HCT116 (cell line): ENCODE data around the gene SPEM1. TPM values are rescaled to one million over a fixed set of nuclear protein-coding genes. Genes with fewer than 3 reads are reported as not detected.
A peak's percentile ranks its signal among the peaks of the same experiment; 100 is the strongest.

Experiments
- ATAC-seq: fragments of 200-7000 bp; cut with Tn5 transposase; 2 replicates; pipeline ENCODE4 v1.9.1; 2020; ENCODE audit warnings: mild to moderate bottlenecking, moderate library complexity
- BruUV-seq: library from RNA; stranded (reverse); fragments of 400-500 nt; replicated peaks from 2 replicates; lab custom pipeline; 2021; lab: Mats Ljungman, UMichigan
- CTCF ChIA-PET: fragments of 300-600 bp; sonication (Branson Sonifier 250); formaldehyde crosslinking; loops from one replicate; lab custom pipeline; 2021; ENCODE audit warnings: antibody characterized with exemption; lab: Charles Lee
- POLR2A ChIA-PET: fragments of 300-600, 350-600 bp; sonication (Branson Sonifier 250); formaldehyde crosslinking; loops from one replicate; lab custom pipeline; 2021; ENCODE audit warnings: antibody characterized with exemption; lab: Charles Lee
- RAD21 ChIA-PET, 2 experiments: fragments of 300-600 bp; sonication (Branson Sonifier 250); formaldehyde crosslinking; loops; one replicate each; lab custom pipeline; 2023; ENCODE audit warnings: low total read pairs in 2 of 2; ENCODE audit not compliant: uncharacterized antibody in 2 of 2, unreplicated experiment in 2 of 2, low non-redundant PET in 1 of 2; lab: Charles Lee
- DNase-seq: peaks from one replicate; pipeline ENCODE4 v3.0.0-alpha.2; 2010; ENCODE audit warnings: low read depth, low spot score
- H2AFZ ChIP-seq: fragments of 200-600 bp; shearing (Covaris generic), sonication (generic); 2 replicates; pipeline ENCODE4 v1.6.1; 2017; ENCODE audit warnings: low read depth, mixed run types, mixed read lengths, antibody characterized with exemption, low read length; ENCODE audit not compliant: poor library complexity, severe bottlenecking
- H3K27ac ChIP-seq: 2 replicates; pipeline ENCODE4 v1.5.1; 2012; ENCODE audit warnings: low read depth, low read length
- H3K27me3 ChIP-seq: fragments of 200-600 bp; sonication (generic); 2 replicates; pipeline ENCODE4 v1.6.1; 2016; ENCODE audit warnings: mixed run types, low read length, mixed read lengths; ENCODE audit not compliant: insufficient read depth
- H3K36me3 ChIP-seq, 2 experiments: fragments of 200-500 bp in 1 of 2; fragments of 200-600 bp in 1 of 2; sonication (Bioruptor generic) in 1 of 2; sonication (generic) in 1 of 2; 2 replicates each; pipeline versions ENCODE4 v1.5.1 to v1.6.1; 2014 to 2016; ENCODE audit warnings: low read length in 2 of 2, inconsistent platforms in 1 of 2, mixed read lengths in 1 of 2, mixed run types in 1 of 2; ENCODE audit not compliant: insufficient read depth in 2 of 2, control insufficient read depth in 1 of 2
- H3K4me1 ChIP-seq, 2 experiments: fragments of 200-600 bp in 1 of 2; sonication (generic) in 1 of 2; 2 replicates each; pipeline versions ENCODE4 v1.5.1 to v1.6.1; 2012 to 2017; ENCODE audit warnings: low read length in 2 of 2, inconsistent platforms in 1 of 2, mild to moderate bottlenecking in 1 of 2, mixed read lengths in 1 of 2, mixed run types in 1 of 2, moderate library complexity in 1 of 2; ENCODE audit not compliant: insufficient read depth in 2 of 2, control insufficient read depth in 1 of 2
- H3K4me2 ChIP-seq: fragments of 200-600 bp; sonication (generic); 2 replicates; pipeline ENCODE4 v1.6.1; 2017; ENCODE audit warnings: mixed run types, low read length, mixed read lengths
- H3K4me3 ChIP-seq, 2 experiments: fragments of 200-600 bp in 1 of 2; sonication (generic) in 1 of 2; replicated peaks in 1 of 2; 2 replicates each; pipeline ENCODE4 v1.5.1; 2011 to 2016; ENCODE audit warnings: low read length in 2 of 2, control low read depth in 1 of 2, low read depth in 1 of 2, mild to moderate bottlenecking in 1 of 2, mixed read lengths in 1 of 2, mixed run types in 1 of 2
- H3K79me2 ChIP-seq: fragments of 200-600 bp; sonication (generic); 2 replicates; pipeline ENCODE4 v1.6.1; 2017; ENCODE audit warnings: mild to moderate bottlenecking, mixed run types, low read length, moderate library complexity, mixed read lengths; ENCODE audit not compliant: insufficient read depth
- H3K9ac ChIP-seq: fragments of 200-600 bp; sonication (generic); 2 replicates; pipeline ENCODE4 v1.6.1; 2016; ENCODE audit warnings: low read length, mixed read lengths
- H3K9me2 ChIP-seq: fragments of 200-600 bp; sonication (generic), shearing (Covaris generic); 2 replicates; pipeline ENCODE4 v1.6.1; 2017; ENCODE audit warnings: mixed run types, mild to moderate bottlenecking, moderate library complexity; ENCODE audit not compliant: insufficient read depth
- H3K9me3 ChIP-seq, 2 experiments: fragments of 200-500 bp in 1 of 2; fragments of 200-600 bp in 1 of 2; sonication (Bioruptor generic) in 1 of 2; sonication (generic) in 1 of 2; 2 replicates each; pipeline ENCODE4 v1.6.1; 2014 to 2017; ENCODE audit warnings: low read length in 2 of 2, mixed read lengths in 2 of 2, inconsistent platforms in 1 of 2, low read depth in 1 of 2, mild to moderate bottlenecking in 1 of 2, mixed run types in 1 of 2, moderate library complexity in 1 of 2; ENCODE audit not compliant: control insufficient read depth in 1 of 2, insufficient read depth in 1 of 2
- H4K20me1 ChIP-seq: fragments of 200-600 bp; sonication (generic), shearing (Covaris generic); 2 replicates; pipeline ENCODE4 v1.6.1; 2017; ENCODE audit warnings: mixed run types, mild to moderate bottlenecking, moderate library complexity; ENCODE audit not compliant: insufficient read depth
- CTCF ChIP-seq, 3 experiments: fragments of 200-600 bp in 1 of 3; sonication (generic) in 1 of 3; IDR thresholded peaks in 2 of 3; conservative IDR thresholded peaks in 1 of 3; 2 replicates each; pipeline ENCODE4 v1.5.1; 2012 to 2017; ENCODE audit warnings: low read depth in 2 of 3, low read length in 2 of 3, antibody characterized with exemption in 1 of 3, borderline replicate concordance in 1 of 3, control low read depth in 1 of 3, mild to moderate bottlenecking in 1 of 3, mixed read lengths in 1 of 3, mixed run types in 1 of 3, moderate library complexity in 1 of 3; ENCODE audit not compliant: insufficient read depth in 1 of 3
- TCF7L2 ChIP-seq: IDR thresholded peaks from 2 replicates; pipeline ENCODE4 v1.7.0; 2011; ENCODE audit warnings: borderline replicate concordance, inconsistent platforms; ENCODE audit not compliant: insufficient read depth, insufficient read length; ENCODE audit errors: extremely low read depth
- intact Hi-C: fragments of 100-400 bp; cut with micrococcal nuclease; formaldehyde crosslinking; loops from 2 replicates; pipeline ENCODE4 v1.10.0; 2022
- total RNA-seq: library from RNA; stranded (reverse); gene quantifications from one replicate; pipeline ENCODE4 v1.2.1, GENCODE V29; 2021; ENCODE audit not compliant: unreplicated experiment
- TF ChIP-seq, protein P1 (sequence below): IDR thresholded peaks from 2 replicates; pipeline ENCODE4 v1.6.1; 2012

The SPEM1 gene
- total RNA-seq, 1 experiment from 2014 or later: 0.32 TPM

DNA sequence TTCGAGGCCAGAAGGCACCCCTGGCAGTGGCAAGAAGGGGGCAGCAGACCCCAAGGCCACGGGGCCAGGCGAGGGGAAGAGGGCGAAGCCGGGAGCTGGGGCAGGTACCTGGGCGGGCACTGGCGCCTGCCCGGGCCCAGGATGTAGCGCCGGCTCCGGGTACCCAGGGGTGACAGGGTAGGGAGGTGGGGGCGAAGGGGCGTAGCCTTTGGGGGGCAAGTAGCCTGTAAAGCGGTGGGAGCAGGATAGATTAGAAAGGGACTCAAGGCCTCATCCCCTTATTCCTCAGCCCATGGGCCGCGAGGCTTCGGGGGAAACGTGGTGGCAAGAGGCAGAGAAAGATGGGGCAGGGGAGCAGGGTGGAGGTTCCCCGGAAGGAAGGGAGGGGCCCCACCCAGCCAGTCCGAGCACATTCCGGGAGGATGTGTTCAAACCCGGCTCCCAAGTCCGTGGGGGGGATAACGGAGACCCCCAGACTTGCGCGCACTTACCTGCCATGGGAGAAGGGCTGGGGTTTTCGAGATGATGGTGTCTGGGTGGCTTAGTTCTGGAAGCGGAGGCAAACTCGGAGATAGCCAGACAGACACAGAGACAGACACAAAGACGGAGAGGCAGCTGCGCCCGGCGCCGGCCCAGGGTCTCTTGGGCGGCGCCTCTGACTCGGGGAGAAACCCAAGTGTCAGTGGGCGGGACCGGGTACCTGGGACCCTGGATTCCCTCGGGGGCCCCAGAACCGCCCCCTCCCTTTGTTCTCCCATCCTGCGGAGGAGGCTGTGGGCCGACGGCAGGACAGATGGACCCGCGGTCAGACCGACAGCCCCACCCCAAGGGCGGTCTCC, 26.3 kb upstream of the SPEM1 start:
- no peaks in the 10 kb centered on the region for H4K20me1 ChIP-seq
- DNase-seq: no peak
- TF ChIP-seq, protein P1, sequence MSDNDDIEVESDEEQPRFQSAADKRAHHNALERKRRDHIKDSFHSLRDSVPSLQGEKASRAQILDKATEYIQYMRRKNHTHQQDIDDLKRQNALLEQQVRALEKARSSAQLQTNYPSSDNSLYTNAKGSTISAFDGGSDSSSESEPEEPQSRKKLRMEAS: peak; percentile 36; the same call in 1 of the 2 replicates
- TF ChIP-seq CTCF (IDR thresholded peaks at IDR 0.05 in 2 of 3, conservative IDR thresholded peaks at IDR 0.05 in 1 of 3; ENCODE audit: borderline replicate concordance in 1 of 3, insufficient read depth in 1 of 3, low read depth in 2 of 3, low read length in 2 of 3) (peak in 2 of 3 experiments; percentile 23 to 24; a peak in 2 of 6 replicates), TCF7L2 (no peak)
- RAD21 ChIA-PET: interaction anchor here in 1 of 2 experiments (1.0 kb wide), 1 partner anchor 41 kb away, joined by 3 read pairs; the partner anchor contains the start of gene TMEM102
- peaks cover 7 to 22% of the 10 kb centered on the region in 2 experiments; a peak in 3 of 4 replicates for H3K4me1 ChIP-seq
- CTCF ChIA-PET: interaction anchor here (0.6 to 1.8 kb wide), 4 partner anchors 10 to 167 kb away, joined by 3 to 9 read pairs (median 6); partner anchors contain the start of genes TMEM256 and TNK1
- no peaks in the 10 kb centered on the region for H3K27me3 ChIP-seq
- intact Hi-C loops: loop anchor here (1.0 to 5.0 kb wide), 2 partner anchors 37 to 43 kb away; partner anchors contain the start of gene TMEM95
- ATAC-seq: peak; percentile 35
- H3K9me3 ChIP-seq: no peaks in the 10 kb centered on the region
- H3K4me2 ChIP-seq: peak overlapping the region; percentile 97
- peak overlapping the region; percentile 75 for H3K9ac ChIP-seq
- 0 out of 2 replicates have a peak, but pooled peaks cover 7% of the 10 kb centered on the region for H3K79me2 ChIP-seq
- TSS peak; percentile 38 for BruUV-seq
- H2AFZ ChIP-seq: no peak overlapping the region
- no peaks in the 10 kb centered on the region for H3K9me2 ChIP-seq
- peak overlapping the region; percentile 93 for H3K27ac ChIP-seq
- peak overlapping the region; percentile 58 to 84 for H3K4me3 ChIP-seq
- POLR2A ChIA-PET: interaction anchor here (0.6 to 1.4 kb wide), 4 partner anchors 8 to 177 kb away, joined by 3 to 22 read pairs (median 4); partner anchors contain the start of genes TMEM256 and TNK1
- H3K36me3 ChIP-seq: peaks cover 10 to 17% of the 10 kb centered on the region in 2 experiments; a peak in 3 of 4 replicates
